Activated CD4-positive, CD25-positive, alpha-beta regulatory T cell treated with anti-CD3 and anti-CD28 coated beads, Interleukin-2, amount 50 U/mL, for 24 hours (primary cell): Measurements from ENCODE around the gene CREBL2.
A peak's percentile ranks its signal among the peaks of the same experiment; 100 is the strongest.

Experiments
- ATAC-seq, 2 donors: fragments of 150-1000 bp; cut with Tn5 transposase; one replicate each; pipeline ENCODE4 v1.10.0; 2021; ENCODE audit warnings: mild to moderate bottlenecking in 1 of 2, moderate library complexity in 1 of 2

The CREBL2 gene

DNA sequence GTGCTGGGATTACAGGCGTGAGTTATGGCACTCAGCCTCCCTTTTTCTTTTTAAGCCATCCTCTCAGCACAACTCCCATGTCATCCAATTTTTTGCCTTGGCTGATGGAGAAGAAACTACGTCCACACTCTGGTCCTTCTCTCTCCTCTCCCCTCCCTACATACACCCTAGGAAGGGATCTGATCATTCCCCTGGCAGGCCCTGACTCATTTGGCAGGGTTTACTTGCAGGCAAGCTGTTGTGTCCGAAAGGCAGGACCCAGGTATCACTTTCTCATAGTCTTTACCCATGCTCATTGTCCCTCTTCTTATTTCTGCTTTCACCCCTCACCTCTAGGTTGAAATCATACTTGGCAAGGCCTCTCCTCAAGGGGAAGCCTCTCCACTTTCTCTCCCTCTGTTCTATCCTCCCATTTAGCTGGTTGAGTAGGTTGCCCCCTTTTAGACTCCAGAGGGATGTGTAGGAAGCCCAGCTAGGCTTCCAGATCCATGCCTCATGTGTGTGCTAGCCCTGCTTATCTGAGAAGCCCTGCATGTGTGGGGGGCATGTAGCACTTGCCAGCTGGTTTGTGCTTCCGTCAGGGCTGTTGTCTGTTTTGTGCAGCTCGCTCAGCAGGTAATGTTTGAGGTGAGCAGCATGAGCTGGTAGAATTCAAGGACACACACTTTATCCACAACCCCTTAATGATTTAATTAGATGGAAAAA lies 69.5 kb downstream of the CREBL2 start:
- ATAC-seq, result no peak

DNA sequence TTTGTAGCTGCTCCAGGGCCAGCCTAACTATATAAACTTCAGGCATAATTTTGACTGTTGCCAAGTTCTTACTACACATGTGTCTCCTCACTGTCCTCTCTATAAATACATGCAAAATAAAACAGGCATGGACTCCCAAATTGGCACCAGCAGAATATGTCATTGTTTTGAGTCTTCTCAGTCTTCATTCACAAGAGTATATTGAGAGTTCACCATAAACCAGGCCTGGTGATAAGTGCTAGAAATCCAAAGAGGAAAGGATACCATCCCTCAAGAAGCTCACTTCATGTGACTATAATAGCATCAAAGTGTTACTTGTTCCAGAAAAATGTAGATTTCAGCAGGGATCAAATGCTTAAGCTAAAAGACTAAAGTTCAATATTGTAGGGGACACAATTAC lies 70.6 kb downstream of the CREBL2 start:
- no peak for ATAC-seq

DNA sequence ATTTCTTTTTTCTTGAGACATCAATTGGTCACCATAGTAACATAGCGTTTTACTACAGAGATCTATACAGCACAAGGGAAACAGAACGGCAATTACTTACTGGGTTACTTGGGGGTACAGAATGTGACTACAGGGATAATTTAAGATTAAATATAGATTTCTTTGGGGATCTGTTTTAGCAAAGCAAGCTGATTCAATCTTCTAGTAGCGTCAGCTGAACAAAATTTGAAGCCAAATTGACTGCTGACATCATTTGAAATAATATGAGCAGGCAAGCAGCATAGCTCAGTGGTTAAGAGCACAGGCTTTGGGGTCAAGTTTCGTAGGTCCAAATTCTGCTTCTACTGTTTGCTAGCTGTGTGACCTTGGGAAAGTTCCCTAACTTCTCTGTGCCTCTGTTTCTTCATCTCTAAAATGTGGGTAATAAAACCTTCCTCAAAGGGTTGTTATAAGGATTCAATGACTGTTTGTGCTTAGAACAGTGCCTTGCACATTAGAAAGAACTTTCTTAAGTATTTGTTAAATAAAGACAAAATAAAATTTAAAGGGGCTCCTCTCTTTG lies 71.5 kb downstream of the CREBL2 start:
- ATAC-seq, result no peak

DNA sequence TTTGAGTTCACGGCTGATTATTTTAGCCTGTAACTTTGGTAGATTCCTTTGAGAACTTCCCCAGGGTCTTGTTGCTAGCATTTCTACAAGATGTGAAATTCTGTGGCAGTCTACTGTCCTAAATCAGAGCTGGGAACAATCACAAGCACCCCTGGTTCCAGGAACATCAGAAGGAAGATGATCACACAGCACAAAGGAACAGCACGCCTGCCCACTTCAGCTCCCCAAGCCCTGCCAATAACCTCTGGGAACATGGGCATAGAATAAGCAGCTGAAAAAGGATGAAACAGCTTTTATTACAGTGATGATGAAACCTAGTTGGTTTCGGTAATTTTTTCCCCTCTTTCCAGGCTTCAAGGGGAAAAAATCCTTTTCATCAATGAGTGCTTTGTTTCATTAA lies 72.0 kb downstream of the CREBL2 start:
- ATAC-seq, result no peak

DNA sequence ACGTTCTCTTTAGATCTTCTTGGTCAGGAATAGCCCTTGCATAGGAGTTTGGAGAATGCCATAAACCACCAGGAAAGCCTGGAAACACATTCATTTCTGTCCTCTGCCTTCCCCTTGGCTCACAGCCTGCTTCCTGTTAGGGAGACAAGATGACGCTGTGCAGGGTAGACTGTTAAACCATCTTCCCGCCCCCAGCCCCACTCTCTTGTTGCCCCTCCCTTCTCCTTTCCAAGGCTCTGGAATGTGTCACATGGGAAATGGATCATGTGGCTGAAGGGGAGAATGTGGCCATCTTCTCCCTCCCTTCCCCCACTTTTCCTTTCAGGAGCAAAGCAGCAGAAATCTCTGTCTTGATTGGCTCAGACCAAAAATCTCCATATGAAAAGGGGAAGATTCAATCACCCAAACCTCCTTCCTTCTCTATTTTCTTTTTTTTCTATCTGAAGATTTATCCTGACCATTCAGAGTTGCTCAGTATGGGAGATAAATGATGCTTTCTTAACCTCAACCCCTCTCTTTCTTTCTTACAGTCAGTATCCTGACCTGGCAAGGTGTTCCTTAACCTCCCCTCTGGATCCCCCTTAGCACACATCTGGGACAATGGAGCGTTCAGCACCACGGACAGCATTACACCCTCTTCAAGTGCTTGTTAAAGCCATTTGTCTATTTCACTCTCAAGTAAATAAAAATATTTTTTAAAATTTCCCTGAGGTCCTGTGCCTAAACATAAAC lies 72.9 kb downstream of the CREBL2 start:
- ATAC-seq, result no peak

DNA sequence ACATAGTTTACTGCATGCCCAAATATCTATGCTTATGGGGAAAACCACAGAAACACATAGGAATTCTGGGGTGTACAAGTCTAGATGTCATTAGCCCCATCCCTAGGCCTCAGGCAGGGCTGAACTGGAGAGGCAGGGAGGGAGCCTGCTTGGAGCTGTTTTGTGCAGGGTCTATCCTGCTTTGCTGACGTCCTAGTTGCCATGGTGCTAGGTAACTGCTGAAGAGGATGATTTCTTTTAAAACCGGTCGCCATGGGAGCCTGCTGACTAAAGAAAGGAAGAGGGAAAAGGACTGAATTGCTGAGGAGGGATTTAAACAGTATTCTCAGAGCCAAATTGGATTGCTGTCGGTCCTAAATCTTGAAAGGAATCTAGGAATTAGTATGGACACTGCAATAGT lies 73.6 kb downstream of the CREBL2 start:
- ATAC-seq, result no peak

DNA sequence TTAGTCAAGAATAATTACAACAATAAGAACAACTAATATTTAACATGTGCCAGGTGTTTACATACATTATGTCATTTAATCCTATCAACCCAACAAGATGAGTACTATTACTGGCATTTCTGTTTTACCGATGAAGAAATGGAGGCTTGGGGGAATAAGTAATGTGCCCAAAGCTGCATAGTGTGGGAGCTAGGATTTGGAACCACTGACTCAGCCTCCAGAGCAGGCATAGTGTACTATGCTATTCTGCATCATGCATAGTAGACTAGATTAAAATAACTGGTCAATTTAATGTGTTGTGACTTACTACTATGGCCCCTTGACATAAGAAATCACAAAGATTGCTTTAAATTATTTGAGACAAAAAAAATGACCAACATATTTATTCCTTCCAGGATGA lies 74.8 kb downstream of the CREBL2 start:
- no peak for ATAC-seq

DNA sequence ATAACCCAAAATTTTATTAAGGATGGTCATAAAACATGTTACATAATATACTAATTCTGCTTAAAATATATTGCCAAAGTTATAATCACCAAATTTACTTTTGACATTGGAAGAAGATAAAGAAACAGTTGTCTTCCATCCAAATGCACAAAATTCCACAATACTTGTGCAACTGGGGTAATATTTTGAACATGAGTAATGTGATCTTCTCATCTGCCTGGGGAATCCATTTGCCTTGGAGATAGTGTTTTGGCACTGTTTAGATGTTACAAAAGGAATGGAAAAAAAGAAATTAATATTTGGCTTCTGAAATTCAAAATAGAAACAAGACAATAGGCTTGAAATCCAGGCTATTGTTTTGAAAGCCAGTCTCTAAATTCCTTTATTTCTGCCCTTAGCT lies 75.2 kb downstream of the CREBL2 start:
- ATAC-seq, result no peak

DNA sequence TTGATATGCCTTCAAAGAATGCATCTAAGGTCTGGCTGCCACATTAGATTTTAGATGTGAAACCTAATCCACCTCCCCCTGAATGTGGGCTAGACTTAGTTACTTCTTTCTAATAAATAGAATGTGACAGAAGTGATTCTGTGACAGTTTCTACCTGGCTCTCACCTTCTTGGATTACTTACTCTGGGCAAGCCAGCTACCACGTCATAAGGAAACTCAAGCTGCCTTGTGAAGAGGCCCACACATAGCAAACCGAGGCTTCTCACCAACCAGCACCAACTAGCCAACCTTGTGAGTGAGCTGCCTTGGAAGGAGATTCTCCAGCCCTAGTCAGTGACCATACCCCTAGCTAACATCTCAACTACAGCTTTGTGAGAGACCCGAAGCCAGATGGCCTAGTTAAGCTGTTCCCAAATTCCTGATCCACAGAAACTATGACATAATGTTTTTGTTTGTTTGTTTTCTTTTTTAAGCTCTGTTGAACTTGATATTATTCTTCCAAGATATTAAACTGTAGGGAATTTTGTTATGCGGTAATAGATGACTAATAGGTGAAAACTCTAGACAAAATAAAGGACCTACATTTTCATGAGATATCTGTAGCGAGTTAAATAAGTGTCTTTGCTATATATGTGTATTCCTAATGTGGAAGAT lies 78.1 kb downstream of the CREBL2 start:
- peak; percentile 55 to 70 for ATAC-seq

DNA sequence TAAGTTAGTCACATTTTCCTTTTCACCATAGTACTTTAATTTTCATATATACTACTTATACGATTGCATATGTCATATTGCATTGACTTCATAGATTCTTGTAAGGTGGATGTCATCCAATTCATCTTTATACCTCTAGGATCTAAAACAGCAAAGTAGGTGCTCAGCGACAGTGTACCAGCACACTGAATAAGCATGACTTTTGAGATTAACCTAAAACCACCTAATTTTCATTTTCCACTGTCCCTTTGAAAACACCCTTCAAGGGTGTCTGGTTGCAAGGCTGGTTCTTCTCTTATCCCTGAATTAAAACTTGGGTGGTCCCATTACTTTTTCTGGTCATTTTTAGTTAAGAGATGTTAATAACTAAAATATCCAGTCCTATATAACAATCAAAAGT lies 79.9 kb downstream of the CREBL2 start:
- no peak for ATAC-seq

DNA sequence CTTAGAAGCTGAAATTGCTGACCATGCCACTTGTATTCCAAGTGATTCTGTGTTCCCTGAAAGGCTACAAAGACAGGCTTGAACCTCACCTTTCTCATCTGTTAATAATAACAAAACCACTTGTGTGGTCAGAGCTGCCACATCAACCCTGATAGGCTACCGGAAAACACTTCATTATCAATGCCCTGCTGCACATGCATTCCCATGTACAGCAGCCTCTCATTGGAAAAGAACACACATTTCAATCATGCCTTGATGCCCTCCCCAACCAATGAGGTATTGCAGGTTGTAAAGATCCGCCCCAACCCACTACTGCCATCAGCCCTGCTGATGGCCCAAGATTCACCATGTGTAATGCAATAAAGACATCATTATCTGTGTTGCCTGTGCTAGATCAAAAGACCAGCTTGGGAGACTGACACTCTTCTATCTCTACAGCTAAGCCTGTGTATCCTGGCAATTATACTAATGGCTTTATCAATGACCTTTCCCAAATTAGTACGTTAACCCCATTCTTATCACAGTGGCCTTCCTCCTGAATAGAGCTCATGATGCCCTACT lies 81.5 kb downstream of the CREBL2 start:
- no peak for ATAC-seq
